SK-N-SH (cell line): ENCODE measurements around the gene OLAH. TPM values are rescaled to one million over a fixed set of nuclear protein-coding genes. Genes with fewer than 3 reads are reported as not detected.

ENCODE experiments used
- CTCF ChIA-PET: fragments of 300-600, 350-600 bp; formaldehyde crosslinking; extraction: SDS; loops from one replicate; lab custom pipeline; 2021; lab: Yijun Ruan, JAX
- POLR2A ChIA-PET: fragments of 350-600 bp; sonication (Branson Sonifier 250); formaldehyde crosslinking; extraction: SDS; loops from one replicate; lab custom pipeline; 2020; ENCODE audit warnings: antibody characterized with exemption, inconsistent platforms; lab: Yijun Ruan, JAX
- DNase-seq: peaks from one replicate; pipeline ENCODE4 v3.0.0; 2012
- H2AFZ ChIP-seq: fragments of 200-600 bp; sonication (generic); 2 replicates; pipeline ENCODE4 v1.8.1; 2016; ENCODE audit warnings: antibody characterized with exemption, mild to moderate bottlenecking, low read depth
- H3F3A ChIP-seq: fragments of 200-600 bp; sonication (generic); replicated peaks from 2 replicates; pipeline ENCODE3; 2016; ENCODE audit warnings: antibody characterized with exemption, mild to moderate bottlenecking; ENCODE audit not compliant: insufficient read depth
- H3K27ac ChIP-seq, 2 experiments: fragments of 200-500 bp in 1 of 2; fragments of 200-600 bp in 1 of 2; sonication (Bioruptor generic) in 1 of 2; sonication (generic), shearing (Covaris generic) in 1 of 2; 2 replicates each; pipeline versions ENCODE4 v1.5.1 to v1.6.1; 2014 to 2016; ENCODE audit warnings: low read depth in 2 of 2, inconsistent platforms in 1 of 2, low read length in 1 of 2, mild to moderate bottlenecking in 1 of 2, mixed read lengths in 1 of 2
- H3K27me3 ChIP-seq: fragments of 200-600 bp; sonication (generic), shearing (Covaris generic); 2 replicates; pipeline ENCODE4 v1.6.1; 2016; ENCODE audit warnings: mixed run types; ENCODE audit not compliant: insufficient read depth
- H3K36me3 ChIP-seq, 2 experiments: fragments of 200-500 bp in 1 of 2; fragments of 200-600 bp in 1 of 2; sonication (Bioruptor generic) in 1 of 2; sonication (generic) in 1 of 2; replicated peaks in 1 of 2; 2 replicates each; pipeline versions ENCODE3 to v1.5.1; 2014 to 2016; ENCODE audit warnings: low read length in 1 of 2, mild to moderate bottlenecking in 1 of 2; ENCODE audit not compliant: insufficient read depth in 2 of 2, control insufficient read depth in 1 of 2
- H3K4me1 ChIP-seq, 2 experiments: fragments of 200-500 bp in 1 of 2; fragments of 200-600 bp in 1 of 2; sonication (Bioruptor generic) in 1 of 2; sonication (generic), shearing (Covaris generic) in 1 of 2; 2 replicates each; pipeline versions ENCODE4 v1.5.1 to v1.6.1; 2014 to 2016; ENCODE audit warnings: low read depth in 1 of 2, low read length in 1 of 2, mixed run types in 1 of 2; ENCODE audit not compliant: insufficient read depth in 2 of 2, control insufficient read depth in 1 of 2
- H3K4me2 ChIP-seq: fragments of 200-600 bp; sonication (generic), shearing (Covaris generic); 2 replicates; pipeline ENCODE4 v1.6.1; 2017; ENCODE audit warnings: mixed run types
- H3K4me3 ChIP-seq, 2 experiments: fragments of 200-500 bp in 1 of 2; fragments of 200-600 bp in 1 of 2; sonication (Bioruptor generic) in 1 of 2; sonication (generic), shearing (Covaris generic) in 1 of 2; 2 replicates each; pipeline versions ENCODE4 v1.5.1 to v1.8.1; 2014 to 2016; ENCODE audit warnings: low read depth in 2 of 2, inconsistent platforms in 1 of 2, low read length in 1 of 2, mild to moderate bottlenecking in 1 of 2, mixed read lengths in 1 of 2, moderate library complexity in 1 of 2
- H3K79me2 ChIP-seq: fragments of 200-600 bp; sonication (generic); 2 replicates; pipeline ENCODE4 v1.8.1; 2017; ENCODE audit warnings: mild to moderate bottlenecking; ENCODE audit not compliant: insufficient read depth
- H3K9ac ChIP-seq: fragments of 200-600 bp; sonication (generic); 2 replicates; pipeline ENCODE4 v1.6.1; 2017; ENCODE audit warnings: mixed run types
- H3K9me2 ChIP-seq: fragments of 200-600 bp; sonication (generic); 2 replicates; pipeline ENCODE4 v1.6.1; 2017; ENCODE audit warnings: mixed run types
- H3K9me3 ChIP-seq: fragments of 200-600 bp; sonication (generic); 2 replicates; pipeline ENCODE4 v1.6.1; 2017; ENCODE audit warnings: mixed run types, mild to moderate bottlenecking, moderate library complexity
- H4K20me1 ChIP-seq: fragments of 200-600 bp; sonication (generic); 2 replicates; pipeline ENCODE4 v1.6.1; 2017; ENCODE audit warnings: mild to moderate bottlenecking, mixed run types; ENCODE audit not compliant: insufficient read depth
- ELF1 ChIP-seq: IDR thresholded peaks from 2 replicates; pipeline ENCODE4 v1.4.0; 2012
- EP300 ChIP-seq, 2 experiments: IDR thresholded peaks; 2 replicates each; pipeline versions ENCODE4 v1.4.0 to v1.6.1; 2012; ENCODE audit warnings: borderline replicate concordance in 1 of 2, low read depth in 1 of 2, low read length in 1 of 2
- FOXJ3 ChIP-seq: sonication (generic); formaldehyde crosslinking; IDR thresholded peaks from 2 replicates; pipeline ENCODE4 v1.5.1; 2020; ENCODE audit warnings: mild to moderate bottlenecking, missing genetic modification reagents
- FOXM1 ChIP-seq: IDR thresholded peaks from 2 replicates; pipeline ENCODE4 v1.4.0; 2012; ENCODE audit warnings: low read depth, mild to moderate bottlenecking
- GATA2 ChIP-seq: sonication (generic); formaldehyde crosslinking; IDR thresholded peaks from 2 replicates; pipeline ENCODE4 v1.5.0; 2020; ENCODE audit warnings: mild to moderate bottlenecking, missing genetic modification reagents
- JUND ChIP-seq: IDR thresholded peaks from 2 replicates; pipeline ENCODE4 v1.4.0; 2012
- MXI1 ChIP-seq: IDR thresholded peaks from 2 replicates; pipeline ENCODE4 v1.6.1; 2012; ENCODE audit warnings: mild to moderate bottlenecking, low read depth, low read length, improper control_type of control experiment
- SMC3 ChIP-seq: IDR thresholded peaks from 2 replicates; pipeline ENCODE4 v1.6.1; 2012; ENCODE audit warnings: low read depth, low read length, improper control_type of control experiment
- TAF1 ChIP-seq: IDR thresholded peaks from 2 replicates; pipeline ENCODE4 v1.6.1; 2012; ENCODE audit warnings: low read depth, mild to moderate bottlenecking, low read length, moderate library complexity, borderline replicate concordance
- TEAD4 ChIP-seq: IDR thresholded peaks from 2 replicates; pipeline ENCODE4 v1.4.0; 2012; ENCODE audit warnings: mild to moderate bottlenecking, borderline replicate concordance; ENCODE audit not compliant: insufficient read depth
- YY1 ChIP-seq: IDR thresholded peaks from 2 replicates; pipeline ENCODE4 v1.4.0; 2012; ENCODE audit warnings: low read depth, mild to moderate bottlenecking
- WGBS: methylation state at CpG from one replicate; pipeline ENCODE4 v1.1.6; 2017; ENCODE audit warnings: low lambda C conversion rate; 5-methylcytosine and 5-hydroxymethylcytosine counted together
- polyA plus RNA-seq, 3 experiments: library from polyadenylated mRNA; depleted of rRNA; stranded (reverse); fragments of >200 nt; gene quantifications; 2 replicates each; pipeline ENCODE4 v1.2.3, GENCODE V29; 2012
- TF ChIP-seq, protein P1 (sequence below): fragments of 150-350 bp; IDR thresholded peaks from 2 replicates; pipeline ENCODE4 v1.6.1; 2017; ENCODE audit warnings: antibody characterized with exemption, low read length, low read depth, borderline replicate concordance
- TF ChIP-seq, protein P2 (sequence below): IDR thresholded peaks from 2 replicates; pipeline ENCODE4 v1.4.0; 2012; ENCODE audit warnings: low read depth
- TF ChIP-seq, protein P3 (sequence below): IDR thresholded peaks from 2 replicates; pipeline ENCODE4 v1.4.0; 2012; ENCODE audit warnings: low read depth, borderline replicate concordance
- TF ChIP-seq, protein P4 (sequence below): fragments of 150-350 bp; IDR thresholded peaks from 2 replicates; pipeline ENCODE4 v1.6.1; 2016; ENCODE audit warnings: mild to moderate bottlenecking, low read depth, low read length
- TF ChIP-seq, protein P5 (sequence below): IDR thresholded peaks from 2 replicates; pipeline ENCODE4; 2012

OLAH gene
- polyA plus RNA-seq, 1 of the 3 experiments (the other 2 are of a cell fraction), result not detected

DNA sequence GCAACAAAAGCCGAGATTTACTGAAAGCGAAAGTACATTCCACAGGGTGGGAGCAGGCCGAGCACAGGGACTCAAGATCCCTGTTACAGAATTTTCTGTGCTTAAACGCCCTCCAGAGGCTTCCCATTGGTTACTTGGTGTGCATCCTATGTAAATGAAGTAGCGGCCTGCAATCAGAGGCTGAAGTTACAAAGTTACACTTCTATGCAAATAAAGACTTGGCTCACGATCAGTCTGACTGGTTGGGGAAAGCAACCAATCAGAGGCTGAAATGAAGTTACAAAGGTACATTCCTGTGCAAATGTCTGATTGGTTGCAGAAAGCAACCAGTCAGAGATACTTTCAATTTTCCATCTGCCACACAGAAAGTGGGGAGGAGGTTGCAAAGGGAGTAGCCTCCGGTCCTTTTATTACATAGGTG is 40.8 kb downstream of the OLAH start:
- no peak overlapping the region for H3K27ac ChIP-seq
- H3F3A ChIP-seq, result no peaks in the 10 kb centered on the region
- H3K4me3 ChIP-seq, result no peak overlapping the region
- H3K9me2 ChIP-seq, result no peaks in the 10 kb centered on the region
- TF ChIP-seq MXI1 (no peak), EP300 (IDR thresholded peaks at IDR 0.05; ENCODE audit: borderline replicate concordance in 1 of 2, low read depth in 1 of 2, low read length in 1 of 2) (no peak), YY1 (no peak), TAF1 (no peak), TEAD4 (no peak), SMC3 (no peak), JUND (no peak), GATA2 (CRISPR knock-in tag) (no peak), FOXJ3 (CRISPR knock-in tag) (no peak), FOXM1 (no peak), ELF1 (no peak)
- TF ChIP-seq, protein P1, sequence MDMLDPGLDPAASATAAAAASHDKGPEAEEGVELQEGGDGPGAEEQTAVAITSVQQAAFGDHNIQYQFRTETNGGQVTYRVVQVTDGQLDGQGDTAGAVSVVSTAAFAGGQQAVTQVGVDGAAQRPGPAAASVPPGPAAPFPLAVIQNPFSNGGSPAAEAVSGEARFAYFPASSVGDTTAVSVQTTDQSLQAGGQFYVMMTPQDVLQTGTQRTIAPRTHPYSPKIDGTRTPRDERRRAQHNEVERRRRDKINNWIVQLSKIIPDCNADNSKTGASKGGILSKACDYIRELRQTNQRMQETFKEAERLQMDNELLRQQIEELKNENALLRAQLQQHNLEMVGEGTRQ, result no peak
- TF ChIP-seq, protein P2, sequence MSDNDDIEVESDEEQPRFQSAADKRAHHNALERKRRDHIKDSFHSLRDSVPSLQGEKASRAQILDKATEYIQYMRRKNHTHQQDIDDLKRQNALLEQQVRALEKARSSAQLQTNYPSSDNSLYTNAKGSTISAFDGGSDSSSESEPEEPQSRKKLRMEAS, result no peak
- TF ChIP-seq, protein P3, sequence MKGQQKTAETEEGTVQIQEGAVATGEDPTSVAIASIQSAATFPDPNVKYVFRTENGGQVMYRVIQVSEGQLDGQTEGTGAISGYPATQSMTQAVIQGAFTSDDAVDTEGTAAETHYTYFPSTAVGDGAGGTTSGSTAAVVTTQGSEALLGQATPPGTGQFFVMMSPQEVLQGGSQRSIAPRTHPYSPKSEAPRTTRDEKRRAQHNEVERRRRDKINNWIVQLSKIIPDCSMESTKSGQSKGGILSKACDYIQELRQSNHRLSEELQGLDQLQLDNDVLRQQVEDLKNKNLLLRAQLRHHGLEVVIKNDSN, result no peak
- TF ChIP-seq, protein P4, sequence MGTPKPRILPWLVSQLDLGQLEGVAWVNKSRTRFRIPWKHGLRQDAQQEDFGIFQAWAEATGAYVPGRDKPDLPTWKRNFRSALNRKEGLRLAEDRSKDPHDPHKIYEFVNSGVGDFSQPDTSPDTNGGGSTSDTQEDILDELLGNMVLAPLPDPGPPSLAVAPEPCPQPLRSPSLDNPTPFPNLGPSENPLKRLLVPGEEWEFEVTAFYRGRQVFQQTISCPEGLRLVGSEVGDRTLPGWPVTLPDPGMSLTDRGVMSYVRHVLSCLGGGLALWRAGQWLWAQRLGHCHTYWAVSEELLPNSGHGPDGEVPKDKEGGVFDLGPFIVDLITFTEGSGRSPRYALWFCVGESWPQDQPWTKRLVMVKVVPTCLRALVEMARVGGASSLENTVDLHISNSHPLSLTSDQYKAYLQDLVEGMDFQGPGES, result no peak
- TF ChIP-seq, protein P5, sequence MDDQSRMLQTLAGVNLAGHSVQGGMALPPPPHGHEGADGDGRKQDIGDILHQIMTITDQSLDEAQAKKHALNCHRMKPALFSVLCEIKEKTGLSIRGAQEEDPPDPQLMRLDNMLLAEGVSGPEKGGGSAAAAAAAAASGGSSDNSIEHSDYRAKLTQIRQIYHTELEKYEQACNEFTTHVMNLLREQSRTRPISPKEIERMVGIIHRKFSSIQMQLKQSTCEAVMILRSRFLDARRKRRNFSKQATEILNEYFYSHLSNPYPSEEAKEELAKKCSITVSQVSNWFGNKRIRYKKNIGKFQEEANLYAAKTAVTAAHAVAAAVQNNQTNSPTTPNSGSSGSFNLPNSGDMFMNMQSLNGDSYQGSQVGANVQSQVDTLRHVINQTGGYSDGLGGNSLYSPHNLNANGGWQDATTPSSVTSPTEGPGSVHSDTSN, result no peak
- no peaks in the 10 kb centered on the region; a peak in 2 of 4 replicates for H3K4me1 ChIP-seq
- no peaks in the 10 kb centered on the region for H3K9me3 ChIP-seq
- CTCF ChIA-PET, result no interaction called here
- H3K4me2 ChIP-seq, result peak overlapping the region; percentile 45; the same call in 1 of the 2 replicates
- no peaks in the 10 kb centered on the region for H3K36me3 ChIP-seq
- H3K27me3 ChIP-seq, result no peaks in the 10 kb centered on the region
- no peak overlapping the region; the same call in 1 of the 2 replicates for H2AFZ ChIP-seq
- POLR2A ChIA-PET, result no interaction called here
- DNase-seq, result no peak
- no peaks in the 10 kb centered on the region for H4K20me1 ChIP-seq
- WGBS, result 73% methylated on average over 7 of the region's 7 CpGs
- H3K9ac ChIP-seq, result no peak overlapping the region
- no peaks in the 10 kb centered on the region for H3K79me2 ChIP-seq
